Colon (tissue), 2 donors: ENCODE measurements around the gene MCEE.

Experiments
- FAIRE-seq: peaks from 2 replicates; lab custom pipeline; 2012; peaks lifted over from hg19 to GRCh38; lab: Jason Lieb, UNC
- donor health status: control.
- donor health status: control.

The MCEE gene

GRCh38 chr2:71082402-71083252 is 47.4 kb downstream of the MCEE start:
- no peak for FAIRE-seq

- FAIRE-seq, result no peak
Measured at GRCh38 chr2:71078624-71079023, 51.4 kb downstream of the MCEE start.

- FAIRE-seq, result no peak
Measured at GRCh38 chr2:71074893-71075395, 55.1 kb downstream of the MCEE start.

- FAIRE-seq, result no peak
Measured at GRCh38 chr2:71073475-71073874, 56.6 kb downstream of the MCEE start.

- no peak for FAIRE-seq
Measured at GRCh38 chr2:71072492-71072891, 57.5 kb downstream of the MCEE start.

GRCh38 chr2:71071681-71072398 is 58.2 kb downstream of the MCEE start:
- no peak for FAIRE-seq

- no peak for FAIRE-seq
Measured at GRCh38 chr2:71070294-71071093, 59.5 kb downstream of the MCEE start.

- no peak for FAIRE-seq
Measured at GRCh38 chr2:71069376-71069775, 60.7 kb downstream of the MCEE start.

GRCh38 chr2:71068218-71069035 is 61.6 kb downstream of the MCEE start, which contains the start of gene NAGK:
Gene NAGK, plus strand, starts transcription at chr2:71068648. Its CDS starts 36 bp downstream, at chr2:71068684.
- FAIRE-seq, result no peak

- FAIRE-seq, result no peak
Measured at GRCh38 chr2:71067567-71068217, 62.3 kb downstream of the MCEE start.

- FAIRE-seq, result no peak
Measured at GRCh38 chr2:71066856-71067255, 63.2 kb downstream of the MCEE start.

- FAIRE-seq, result no peak
Measured at GRCh38 chr2:71064754-71065621, 65.0 kb downstream of the MCEE start.

- FAIRE-seq, result no peak
Measured at GRCh38 chr2:71064110-71064611, 65.9 kb downstream of the MCEE start.

- no peak for FAIRE-seq
Measured at GRCh38 chr2:71063216-71063615, 66.8 kb downstream of the MCEE start.

GRCh38 chr2:71060871-71061270 is 69.2 kb downstream of the MCEE start:
- FAIRE-seq, result no peak

- no peak for FAIRE-seq
Measured at GRCh38 chr2:71060211-71060610, 69.8 kb downstream of the MCEE start.
